Chondrocyte (in vitro differentiated cells): ENCODE measurements around the gene MAT1A. TPM values are rescaled to one million over a fixed set of nuclear protein-coding genes. Genes with fewer than 3 reads are reported as not detected.
A peak's percentile ranks its signal among the peaks of the same experiment; 100 is the strongest.
"Not testable (repeated sequence)": the region's sequence is repeated elsewhere in the genome, so short reads cannot be mapped to it uniquely, and the experiment has no call there.

ENCODE experiments used
- DNase-seq: peaks from one replicate; pipeline ENCODE4 v3.0.0; 2021; ENCODE audit warnings: mixed read lengths, low spot score
- H3K27ac Mint-ChIP-seq: one replicate; pipeline ENCODE4 v1.8.0; 2021; ENCODE audit warnings: mild to moderate bottlenecking, moderate library complexity, mixed read lengths; ENCODE audit not compliant: unreplicated experiment
- H3K27me3 Mint-ChIP-seq: 2 replicates; pipeline ENCODE4 v1.8.0; 2021; ENCODE audit warnings: low read depth, mixed read lengths
- H3K36me3 Mint-ChIP-seq: 2 replicates; pipeline ENCODE4 v1.8.0; 2021; ENCODE audit warnings: low read depth, mixed read lengths
- H3K4me1 Mint-ChIP-seq: 2 replicates; pipeline ENCODE4 v1.8.0; 2021; ENCODE audit warnings: low read depth, mild to moderate bottlenecking, mixed read lengths
- H3K4me3 Mint-ChIP-seq: one replicate; pipeline ENCODE4 v1.8.0; 2021; ENCODE audit warnings: mild to moderate bottlenecking, moderate library complexity, mixed read lengths; ENCODE audit not compliant: unreplicated experiment
- H3K9me3 Mint-ChIP-seq: 2 replicates; pipeline ENCODE4 v1.8.0; 2021; ENCODE audit warnings: low read depth, mixed read lengths
- CTCF ChIP-seq: fragments of 200-600 bp; sonication (generic); IDR thresholded peaks from 2 replicates; pipeline ENCODE4 v1.5.0; 2021; ENCODE audit warnings: antibody characterized with exemption, mild to moderate bottlenecking, moderate library complexity
- total RNA-seq: library from RNA; stranded (reverse); gene quantifications from 3 replicates; pipeline ENCODE4 v1.2.1, GENCODE V29; 2021

Gene MAT1A
- total RNA-seq, 1 donor from 2014 or later: not detected

GRCh38 chr10:80250399-80250798 lies 39.1 kb downstream of the MAT1A start:
- not testable (repeated sequence) for H3K4me3 Mint-ChIP-seq, H3K36me3 Mint-ChIP-seq, H3K27ac Mint-ChIP-seq, DNase-seq, H3K9me3 Mint-ChIP-seq, H3K4me1 Mint-ChIP-seq, H3K27me3 Mint-ChIP-seq
- peak; percentile 42 for TF ChIP-seq CTCF

- not testable (repeated sequence) for H3K36me3 Mint-ChIP-seq, H3K9me3 Mint-ChIP-seq, H3K4me3 Mint-ChIP-seq, DNase-seq, H3K4me1 Mint-ChIP-seq, H3K27me3 Mint-ChIP-seq, H3K27ac Mint-ChIP-seq
Observed at GRCh38 chr10:80249906-80250305, 39.6 kb downstream of the MAT1A start.

- H3K27ac Mint-ChIP-seq, H3K36me3 Mint-ChIP-seq, H3K27me3 Mint-ChIP-seq, H3K9me3 Mint-ChIP-seq, DNase-seq, H3K4me1 Mint-ChIP-seq, H3K4me3 Mint-ChIP-seq: not testable (repeated sequence)
Observed at GRCh38 chr10:80247611-80248010, 41.8 kb downstream of the MAT1A start.

- H3K9me3 Mint-ChIP-seq, H3K27ac Mint-ChIP-seq, DNase-seq, H3K4me3 Mint-ChIP-seq, H3K4me1 Mint-ChIP-seq, H3K36me3 Mint-ChIP-seq, H3K27me3 Mint-ChIP-seq: not testable (repeated sequence)
Observed at GRCh38 chr10:80244371-80244770, 45.1 kb downstream of the MAT1A start.

GRCh38 chr10:80242341-80242740 lies 47.1 kb downstream of the MAT1A start:
- not testable (repeated sequence) for H3K36me3 Mint-ChIP-seq, H3K27me3 Mint-ChIP-seq, H3K27ac Mint-ChIP-seq, DNase-seq, H3K9me3 Mint-ChIP-seq, H3K4me1 Mint-ChIP-seq, H3K4me3 Mint-ChIP-seq

- H3K4me3 Mint-ChIP-seq, H3K9me3 Mint-ChIP-seq, H3K36me3 Mint-ChIP-seq, H3K27ac Mint-ChIP-seq, H3K27me3 Mint-ChIP-seq, DNase-seq: not testable (repeated sequence)
- H3K4me1 Mint-ChIP-seq: peaks cover 12% of the 10 kb centered on the region
Observed at GRCh38 chr10:80236457-80236856, 53.0 kb downstream of the MAT1A start.

- not testable (repeated sequence) for H3K27me3 Mint-ChIP-seq, H3K9me3 Mint-ChIP-seq, H3K36me3 Mint-ChIP-seq, DNase-seq, H3K27ac Mint-ChIP-seq, H3K4me3 Mint-ChIP-seq
- H3K4me1 Mint-ChIP-seq: peaks cover 12% of the 10 kb centered on the region
Observed at GRCh38 chr10:80234331-80235235, 54.9 kb downstream of the MAT1A start.

GRCh38 chr10:80233871-80234270 lies 55.6 kb downstream of the MAT1A start:
- not testable (repeated sequence) for DNase-seq, H3K4me3 Mint-ChIP-seq, H3K36me3 Mint-ChIP-seq, H3K9me3 Mint-ChIP-seq, H3K27ac Mint-ChIP-seq, H3K27me3 Mint-ChIP-seq
- H3K4me1 Mint-ChIP-seq: peaks cover 12% of the 10 kb centered on the region

GRCh38 chr10:80226723-80227122 lies 62.7 kb downstream of the MAT1A start:
- not testable (repeated sequence) for DNase-seq, H3K27me3 Mint-ChIP-seq, H3K4me1 Mint-ChIP-seq, H3K36me3 Mint-ChIP-seq, H3K9me3 Mint-ChIP-seq
- Mint-ChIP-seq H3K4me3 (peak overlapping the region; percentile 12), H3K27ac (peak overlapping the region; percentile 93)

GRCh38 chr10:80223031-80223419 lies 66.4 kb downstream of the MAT1A start:
- H3K27ac Mint-ChIP-seq, H3K9me3 Mint-ChIP-seq, H3K4me3 Mint-ChIP-seq, H3K27me3 Mint-ChIP-seq, H3K4me1 Mint-ChIP-seq, H3K36me3 Mint-ChIP-seq, DNase-seq: not testable (repeated sequence)
